SH-SY5Y (cell line): ENCODE measurements around the gene DLGAP3.

Experiments
- GATA2 ChIP-seq: IDR thresholded peaks from 2 replicates; pipeline ENCODE4 v1.6.1; 2011; ENCODE audit warnings: mild to moderate bottlenecking, low read depth, low read length
- GATA3 ChIP-seq: IDR thresholded peaks from 2 replicates; pipeline ENCODE4 v1.6.1; 2011; ENCODE audit warnings: low read depth, mild to moderate bottlenecking, low read length, moderate library complexity

DNA sequence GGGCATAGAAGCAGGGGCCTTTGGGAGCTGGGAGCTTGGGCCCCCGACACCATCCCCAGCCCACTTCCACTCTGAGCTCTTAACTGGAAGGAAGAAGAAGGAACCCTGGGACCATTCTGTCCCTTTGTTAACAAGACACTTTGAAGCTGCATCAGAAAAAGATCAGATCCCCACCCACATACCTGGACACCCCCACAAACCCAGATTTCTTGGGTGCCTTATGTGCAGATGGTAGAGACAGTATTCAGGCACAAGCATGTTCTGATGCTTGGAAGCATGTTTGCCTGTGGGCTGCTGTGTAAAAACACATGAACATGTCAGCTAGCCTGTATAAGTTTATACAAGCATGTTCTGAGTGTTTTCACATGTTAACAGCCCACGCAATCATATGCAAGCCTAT is 3.7 kb downstream of the DLGAP3 start:
- TF ChIP-seq GATA2, result no peak
- no peak for TF ChIP-seq GATA3
